Measurements from ENCODE around the gene GMEB2. TPM values are rescaled to one million over a fixed set of nuclear protein-coding genes. Genes with fewer than 3 reads are reported as not detected.

The GMEB2 gene
- total RNA-seq, 1 experiment from 2014 or later, result 14.3 TPM

DNA sequence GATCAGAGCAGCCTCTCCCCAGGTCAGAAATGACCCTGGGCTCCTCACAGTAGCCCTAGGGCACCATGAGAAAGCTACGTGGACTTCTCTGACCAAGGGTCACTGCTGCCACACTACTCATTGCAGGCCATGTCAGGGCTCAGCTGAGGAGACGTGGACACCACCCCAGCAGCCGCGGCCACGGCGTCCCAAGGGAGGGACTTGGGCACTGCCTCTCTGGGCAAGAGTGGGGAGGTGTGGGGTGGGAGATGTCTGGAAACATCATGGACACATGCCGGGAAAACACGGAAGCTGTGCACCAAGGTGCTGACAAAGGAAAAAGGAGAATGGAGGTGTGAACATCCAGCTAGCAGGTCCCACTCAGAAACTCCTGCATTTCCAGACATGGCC, 9.0 kb downstream of the GMEB2 start:
- Histone ChIP-seq H2BK5ac (ENCODE audit: insufficient read length, low read length) (no peak overlapping the region), H2BK15ac (ENCODE audit: low read depth, low read length) (no peak overlapping the region), H3K18ac (ENCODE audit: insufficient read length, low read depth, low read length) (no peak overlapping the region), H2BK120ac (ENCODE audit: low read depth, low read length, poor library complexity, severe bottlenecking) (no peak overlapping the region), H3K9ac (ENCODE audit: extremely low read depth, insufficient read length, low read length) (no peak overlapping the region), H3K79me2 (ENCODE audit: insufficient read depth, low read length) (peaks cover under 1% of the 10 kb centered on the region; the same call in 1 of the 2 replicates), H3T11ph (ENCODE audit: low read length) (no peak overlapping the region), H3K14ac (ENCODE audit: insufficient read depth, low read length) (no peak overlapping the region), H3K23ac (ENCODE audit: insufficient read length, low read depth, low read length) (no peak overlapping the region), H3K79me1 (ENCODE audit: insufficient read depth, low read depth, low read length, poor library complexity, severe bottlenecking) (peaks cover 4% of the 10 kb centered on the region), H4K91ac (ENCODE audit: insufficient read length, low read depth, low read length) (no peak overlapping the region), H4K5ac (ENCODE audit: insufficient read length, low read depth, low read length) (no peak overlapping the region), H3K4me2 (ENCODE audit: insufficient read depth, insufficient read length, low read length) (no peak overlapping the region), H3K27ac (ENCODE audit: insufficient read length, low read depth, low read length) (no peak overlapping the region), H3K27me3 (ENCODE audit: insufficient read depth, low read length) (no peaks in the 10 kb centered on the region), H3K4ac (ENCODE audit: low read depth, low read length) (no peak overlapping the region), H2AFZ (ENCODE audit: low read length) (no peak overlapping the region), H2BK12ac (ENCODE audit: insufficient read length, low read depth, low read length) (no peak overlapping the region), H3K56ac (ENCODE audit: insufficient read length, low read depth, low read length) (no peak overlapping the region), H2AK5ac (ENCODE audit: insufficient read length, low read length) (no peak overlapping the region), H4K20me1 (ENCODE audit: control insufficient read depth, insufficient read depth, insufficient read length) (no peaks in the 10 kb centered on the region), H3K23me2 (ENCODE audit: insufficient read length, low read depth, low read length, poor library complexity, severe bottlenecking) (no peaks in the 10 kb centered on the region), H4K8ac (replicated peaks; ENCODE audit: insufficient read length, low read depth, low read length) (no peak overlapping the region), H2BK20ac (ENCODE audit: low read depth, low read length, poor library complexity, severe bottlenecking) (no peak overlapping the region), H3K4me1 (ENCODE audit: insufficient read depth, low read length) (no peaks in the 10 kb centered on the region), H3K9me3 (ENCODE audit: control insufficient read depth, low read depth, low read length) (peaks cover 13% of the 10 kb centered on the region)
- WGBS (ENCODE audit: extremely low coverage, insufficient read length, low lambda C conversion rate), result no CpG with 5 or more reads among the region's 8 CpGs
- DNase-seq, result no peak
- H3K36me3 Mint-ChIP-seq (ENCODE audit: insufficient read depth in 1 of 3, low read depth in 3 of 3), result peaks cover 48 to 63% (median 59%) of the 10 kb centered on the region in 3 experiments
- H3K4me1 Mint-ChIP-seq, result peaks cover 12 to 13% of the 10 kb centered on the region in 2 experiments
- H3K9me3 Mint-ChIP-seq, result peaks cover 17 to 19% of the 10 kb centered on the region in 2 experiments
- TF ChIP-seq, protein P1, sequence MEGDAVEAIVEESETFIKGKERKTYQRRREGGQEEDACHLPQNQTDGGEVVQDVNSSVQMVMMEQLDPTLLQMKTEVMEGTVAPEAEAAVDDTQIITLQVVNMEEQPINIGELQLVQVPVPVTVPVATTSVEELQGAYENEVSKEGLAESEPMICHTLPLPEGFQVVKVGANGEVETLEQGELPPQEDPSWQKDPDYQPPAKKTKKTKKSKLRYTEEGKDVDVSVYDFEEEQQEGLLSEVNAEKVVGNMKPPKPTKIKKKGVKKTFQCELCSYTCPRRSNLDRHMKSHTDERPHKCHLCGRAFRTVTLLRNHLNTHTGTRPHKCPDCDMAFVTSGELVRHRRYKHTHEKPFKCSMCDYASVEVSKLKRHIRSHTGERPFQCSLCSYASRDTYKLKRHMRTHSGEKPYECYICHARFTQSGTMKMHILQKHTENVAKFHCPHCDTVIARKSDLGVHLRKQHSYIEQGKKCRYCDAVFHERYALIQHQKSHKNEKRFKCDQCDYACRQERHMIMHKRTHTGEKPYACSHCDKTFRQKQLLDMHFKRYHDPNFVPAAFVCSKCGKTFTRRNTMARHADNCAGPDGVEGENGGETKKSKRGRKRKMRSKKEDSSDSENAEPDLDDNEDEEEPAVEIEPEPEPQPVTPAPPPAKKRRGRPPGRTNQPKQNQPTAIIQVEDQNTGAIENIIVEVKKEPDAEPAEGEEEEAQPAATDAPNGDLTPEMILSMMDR (conservative IDR thresholded peaks at IDR 0.05), result no peak
- H3K4me3 Mint-ChIP-seq, result no peak overlapping the region
- H3K27ac Mint-ChIP-seq, result no peak overlapping the region
- H3K27me3 Mint-ChIP-seq (ENCODE audit: low read depth), result no peaks in the 10 kb centered on the region; the same call in 1 of the 2 replicates
